ENCODE measurements around the gene EVPLL. TPM values are rescaled to one million over a fixed set of nuclear protein-coding genes. Genes with fewer than 3 reads are reported as not detected.
"Not testable (repeated sequence)": the region's sequence is repeated elsewhere in the genome, so short reads cannot be mapped to it uniquely, and the experiment has no call there.

Gene EVPLL
- total RNA-seq (not detected), total RNA-seq (0 to 0.25 (median 0) reads per million in 29 experiments)
- total RNA-seq (2013), result not detected

GRCh38 chr17:18377437-18378204, at the start of gene EVPLL:
Gene EVPLL, plus strand, starts transcription at chr17:18377778. Its CDS starts 3,160 bp downstream, at chr17:18380938.
- H3K9me3 ChIP-seq, result no peaks in the 10 kb centered on the region
- ATAC-seq (replicated peaks in 1 of 4), result no peak
- H3K4me1 ChIP-seq (ENCODE audit: control insufficient read depth in 1 of 2, extremely low read depth in 1 of 2, insufficient read depth in 2 of 2, low read length in 2 of 2), result peaks cover 0 to 8% of the 10 kb centered on the region in 2 experiments
- H3K9me3 Mint-ChIP-seq, result no peaks in the 10 kb centered on the region
- CTCF ChIA-PET, result no interaction called here
- H3K4me1 Mint-ChIP-seq, result peaks cover 2 to 11% (median 7%) of the 10 kb centered on the region in 3 donors
- H3K27ac ChIP-seq (ENCODE audit: low read length), result no peak within 1 kb of the TSS
- no peak within 1 kb of the TSS for H3K4me3 Mint-ChIP-seq
- WGBS (ENCODE audit: insufficient coverage), result 63% methylated on average over 15 of the region's 20 CpGs
- no peak within 1 kb of the TSS for H3K27ac Mint-ChIP-seq
- peaks cover 5 to 12% of the 10 kb centered on the region in 2 donors for H3K27me3 Mint-ChIP-seq
- H3K36me3 ChIP-seq (ENCODE audit: control insufficient read depth in 2 of 2, extremely low read depth in 1 of 2, insufficient read depth in 1 of 2, low read length in 1 of 2), result no peaks in the 10 kb centered on the region
- H3K4me3 ChIP-seq (ENCODE audit: control insufficient read depth in 1 of 2, extremely low read depth in 1 of 2, low read length in 1 of 2), result no peak within 1 kb of the TSS
- H3K27me3 ChIP-seq (replicated peaks in 1 of 2; ENCODE audit: control insufficient read depth in 2 of 2, extremely low read depth in 1 of 2, insufficient read depth in 2 of 2, low read length in 1 of 2), result peaks cover 0 to 29% of the 10 kb centered on the region in 2 experiments
- H3K36me3 Mint-ChIP-seq, result no peaks in the 10 kb centered on the region
- POLR2A ChIA-PET, result interaction anchor here in 1 of 2 donors (0.8 kb wide), 1 partner anchor 45 kb away, joined by 3 read pairs; no protein-coding TSS in a partner anchor
- DNase-seq, result no peak

DNA sequence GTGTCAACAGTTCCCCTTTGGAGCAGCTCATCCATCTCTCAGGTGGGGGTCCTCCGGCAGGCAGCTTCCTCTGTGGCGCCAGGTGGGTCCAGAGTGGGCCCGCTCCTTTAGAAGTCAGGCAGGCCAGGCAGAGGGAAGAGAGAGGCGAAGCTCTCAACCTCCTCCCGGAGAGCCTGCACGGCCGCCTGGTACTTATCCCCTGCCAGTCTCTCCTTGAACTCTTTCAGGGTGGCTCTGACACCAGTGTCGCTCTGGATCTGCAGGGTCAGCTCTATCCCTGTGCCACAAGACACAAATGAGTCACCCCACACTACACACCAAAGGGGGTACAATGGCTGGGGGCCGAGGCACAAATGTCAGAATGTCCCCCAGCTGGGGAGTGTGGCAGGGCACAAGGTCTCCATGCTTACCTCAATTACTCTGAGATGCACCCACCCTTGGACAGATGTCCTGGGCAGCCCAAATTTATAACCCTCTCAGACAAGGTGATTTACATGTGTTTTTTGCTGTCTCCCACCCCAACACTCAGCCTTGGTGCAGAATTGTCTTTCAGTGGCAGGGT, 48.9 kb upstream of the EVPLL start:
- 96% methylated on average over 9 of the region's 9 CpGs for WGBS (ENCODE audit: insufficient coverage)
- no peak for DNase-seq
- H3K4me1 ChIP-seq (ENCODE audit: control insufficient read depth in 1 of 2, extremely low read depth in 1 of 2, insufficient read depth in 2 of 2, low read length in 2 of 2), result peaks cover 0 to 22% of the 10 kb centered on the region in 2 experiments
- H3K9me3 Mint-ChIP-seq, result no peaks in the 10 kb centered on the region
- H3K36me3 ChIP-seq (ENCODE audit: control insufficient read depth in 2 of 2, extremely low read depth in 1 of 2, insufficient read depth in 1 of 2, low read length in 1 of 2), result peaks cover 18 to 55% of the 10 kb centered on the region in 2 donors
- no peaks in the 10 kb centered on the region for H3K27me3 Mint-ChIP-seq
- no peak overlapping the region for H3K4me3 Mint-ChIP-seq
- no peak overlapping the region for H3K27ac ChIP-seq (ENCODE audit: low read length)
- H3K4me3 ChIP-seq (ENCODE audit: control insufficient read depth in 1 of 2, extremely low read depth in 1 of 2, low read length in 1 of 2), result no peak overlapping the region
- no peaks in the 10 kb centered on the region for H3K27me3 ChIP-seq (replicated peaks in 1 of 2; ENCODE audit: control insufficient read depth in 2 of 2, extremely low read depth in 1 of 2, insufficient read depth in 2 of 2, low read length in 1 of 2)
- no peak for ATAC-seq (replicated peaks in 1 of 4)
- peaks cover 28% of the 10 kb centered on the region for H3K36me3 Mint-ChIP-seq
- peaks cover 19 to 24% (median 21%) of the 10 kb centered on the region in 3 donors for H3K4me1 Mint-ChIP-seq
- H3K9me3 ChIP-seq, result no peaks in the 10 kb centered on the region
- POLR2A ChIA-PET, result no interaction called here
- CTCF ChIA-PET, result no interaction called here
- no peak overlapping the region for H3K27ac Mint-ChIP-seq

GRCh38 chr17:18331879-18332278, 45.7 kb upstream of the EVPLL start:
- POLR2A ChIA-PET, result no interaction called here
- CTCF ChIA-PET, result interaction anchor here in 1 of 2 donors (0.6 kb wide), 1 partner anchor 644 kb away, joined by 4 read pairs; no protein-coding TSS in a partner anchor
- Mint-ChIP-seq H3K27me3 (no peaks in the 10 kb centered on the region), H3K27ac (peak overlapping the region; percentile 84 to 91), H3K4me3 (peak overlapping the region in 1 of 3 donors; percentile 53), H3K36me3 (peaks cover 14% of the 10 kb centered on the region), H3K9me3 (no peaks in the 10 kb centered on the region), H3K4me1 (peaks cover 12 to 16% (median 14%) of the 10 kb centered on the region in 3 donors)
- H3K27ac ChIP-seq (ENCODE audit: low read length), result no peak overlapping the region
- peak in 3 of 4 experiments; percentile 51 to 83 (median 77) for ATAC-seq (replicated peaks in 1 of 4)
- DNase-seq, result peak in 6 of 35 experiments; percentile 10 to 43 (median 14)
- no peaks in the 10 kb centered on the region for H3K27me3 ChIP-seq (replicated peaks in 1 of 2; ENCODE audit: control insufficient read depth in 2 of 2, extremely low read depth in 1 of 2, insufficient read depth in 2 of 2, low read length in 1 of 2)
- no peak overlapping the region for H3K4me3 ChIP-seq (ENCODE audit: control insufficient read depth in 1 of 2, extremely low read depth in 1 of 2, low read length in 1 of 2)
- peaks cover 8 to 40% of the 10 kb centered on the region in 2 donors for H3K36me3 ChIP-seq (ENCODE audit: control insufficient read depth in 2 of 2, extremely low read depth in 1 of 2, insufficient read depth in 1 of 2, low read length in 1 of 2)
- peaks cover 0 to 17% of the 10 kb centered on the region in 2 experiments for H3K4me1 ChIP-seq (ENCODE audit: control insufficient read depth in 1 of 2, extremely low read depth in 1 of 2, insufficient read depth in 2 of 2, low read length in 2 of 2)
- H3K9me3 ChIP-seq, result no peaks in the 10 kb centered on the region
- WGBS (ENCODE audit: insufficient coverage), result 38% methylated on average over 4 of the region's 9 CpGs

DNA sequence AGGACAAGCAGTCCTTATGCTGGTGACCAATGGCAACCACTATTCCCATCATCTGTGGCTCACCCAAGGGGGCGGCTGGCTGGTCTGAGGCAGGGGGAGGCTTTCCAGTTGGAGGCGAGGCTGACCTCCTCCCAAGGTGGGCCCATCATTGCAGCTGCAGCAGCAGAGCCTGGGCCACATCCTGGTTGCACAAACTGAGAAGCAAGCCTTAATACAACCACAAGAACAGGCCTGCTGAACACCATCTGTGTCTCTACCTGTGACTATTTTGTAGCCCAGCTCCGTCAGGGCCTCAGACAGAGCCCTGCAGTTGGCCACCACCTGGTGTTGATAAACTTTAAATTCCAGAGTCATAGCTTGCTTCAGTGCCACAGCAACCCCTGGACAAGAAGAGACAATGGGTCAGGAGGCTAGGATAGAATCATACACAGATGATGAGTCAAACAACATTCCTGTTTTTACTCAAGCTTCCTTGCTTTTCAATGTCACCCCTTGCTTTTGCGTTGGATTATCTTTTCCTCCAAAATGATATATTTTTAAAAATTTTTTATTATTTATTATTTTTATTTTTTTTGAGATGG, 44.6 kb upstream of the EVPLL start:
- CTCF ChIA-PET, result interaction anchor here in 1 of 2 donors (0.6 kb wide), 1 partner anchor 913 kb away, joined by 3 read pairs; no protein-coding TSS in a partner anchor
- WGBS (ENCODE audit: insufficient coverage), result no CpG with 5 or more reads among the region's 4 CpGs

GRCh38 chr17:18338158-18338557, 39.4 kb upstream of the EVPLL start:
- CTCF ChIA-PET; H3K4me3 Mint-ChIP-seq; H3K4me3 ChIP-seq (ENCODE audit: control insufficient read depth in 1 of 2, extremely low read depth in 1 of 2, low read length in 1 of 2); H3K27ac ChIP-seq (ENCODE audit: low read length); H3K9me3 ChIP-seq; H3K9me3 Mint-ChIP-seq; ATAC-seq (replicated peaks in 1 of 4); H3K4me1 ChIP-seq (ENCODE audit: control insufficient read depth in 1 of 2, extremely low read depth in 1 of 2, insufficient read depth in 2 of 2, low read length in 2 of 2); DNase-seq; POLR2A ChIA-PET; H3K4me1 Mint-ChIP-seq; H3K27me3 ChIP-seq (replicated peaks in 1 of 2; ENCODE audit: control insufficient read depth in 2 of 2, extremely low read depth in 1 of 2, insufficient read depth in 2 of 2, low read length in 1 of 2); H3K27ac Mint-ChIP-seq; H3K27me3 Mint-ChIP-seq: not testable (repeated sequence)
- H3K36me3 ChIP-seq (ENCODE audit: control insufficient read depth in 2 of 2, extremely low read depth in 1 of 2, insufficient read depth in 1 of 2, low read length in 1 of 2), result peaks cover 5 to 34% of the 10 kb centered on the region in 2 donors
- 100% methylated on average over 2 of the region's 25 CpGs for WGBS (ENCODE audit: insufficient coverage)
- H3K36me3 Mint-ChIP-seq, result peaks cover 29% of the 10 kb centered on the region

More for the DNA sequence above, 44.6 kb upstream of the EVPLL start:
- Histone ChIP-seq H3K4me3 (ENCODE audit: control insufficient read depth in 1 of 2, extremely low read depth in 1 of 2, low read length in 1 of 2) (no peak overlapping the region), H3K27ac (ENCODE audit: low read length) (no peak overlapping the region), H3K36me3 (ENCODE audit: control insufficient read depth in 2 of 2, extremely low read depth in 1 of 2, insufficient read depth in 1 of 2, low read length in 1 of 2) (peaks cover 5 to 40% of the 10 kb centered on the region in 2 donors), H3K4me1 (ENCODE audit: control insufficient read depth in 1 of 2, extremely low read depth in 1 of 2, insufficient read depth in 2 of 2, low read length in 2 of 2) (peaks cover 0 to 17% of the 10 kb centered on the region in 2 experiments), H3K9me3 (no peaks in the 10 kb centered on the region), H3K27me3 (replicated peaks in 1 of 2; ENCODE audit: control insufficient read depth in 2 of 2, extremely low read depth in 1 of 2, insufficient read depth in 2 of 2, low read length in 1 of 2) (no peaks in the 10 kb centered on the region)
- no peak overlapping the region for H3K4me3 Mint-ChIP-seq
- POLR2A ChIA-PET, result interaction anchor here in 1 of 2 donors (0.6 kb wide), 1 partner anchor 45 kb away, joined by 3 read pairs; no protein-coding TSS in a partner anchor
- peaks cover 12 to 16% (median 14%) of the 10 kb centered on the region in 3 donors for H3K4me1 Mint-ChIP-seq
- ATAC-seq (replicated peaks in 1 of 4) (no peak), DNase-seq (no peak)
- peak overlapping the region in 1 of 2 donors; percentile 44 for H3K27ac Mint-ChIP-seq
- no peaks in the 10 kb centered on the region for H3K27me3 Mint-ChIP-seq
- peaks cover 18% of the 10 kb centered on the region for H3K36me3 Mint-ChIP-seq
- no peaks in the 10 kb centered on the region for H3K9me3 Mint-ChIP-seq

GRCh38 chr17:18339933-18340332, 37.6 kb upstream of the EVPLL start:
- ATAC-seq (replicated peaks in 1 of 4), result no peak
- Histone ChIP-seq H3K9me3 (no peaks in the 10 kb centered on the region), H3K27ac (ENCODE audit: low read length) (no peak overlapping the region), H3K4me1 (ENCODE audit: control insufficient read depth in 1 of 2, extremely low read depth in 1 of 2, insufficient read depth in 2 of 2, low read length in 2 of 2) (no peaks in the 10 kb centered on the region), H3K27me3 (replicated peaks in 1 of 2; ENCODE audit: control insufficient read depth in 2 of 2, extremely low read depth in 1 of 2, insufficient read depth in 2 of 2, low read length in 1 of 2) (no peaks in the 10 kb centered on the region), H3K36me3 (ENCODE audit: control insufficient read depth in 2 of 2, extremely low read depth in 1 of 2, insufficient read depth in 1 of 2, low read length in 1 of 2) (peaks cover 5 to 33% of the 10 kb centered on the region in 2 donors), H3K4me3 (ENCODE audit: control insufficient read depth in 1 of 2, extremely low read depth in 1 of 2, low read length in 1 of 2) (no peak overlapping the region)
- DNase-seq, result no peak
- 100% methylated on average over 9 of the region's 13 CpGs for WGBS (ENCODE audit: insufficient coverage)
- ChIA-PET POLR2A (interaction anchor here in 1 of 2 donors (0.5 kb wide), 1 partner anchor 21 kb away, joined by 5 read pairs; no protein-coding TSS in a partner anchor), CTCF (no interaction called here)
- H3K4me3 Mint-ChIP-seq, result no peak overlapping the region
- no peaks in the 10 kb centered on the region for H3K9me3 Mint-ChIP-seq
- no peaks in the 10 kb centered on the region for H3K27me3 Mint-ChIP-seq
- no peaks in the 10 kb centered on the region for H3K4me1 Mint-ChIP-seq
- H3K27ac Mint-ChIP-seq, result no peak overlapping the region
- peaks cover 29% of the 10 kb centered on the region for H3K36me3 Mint-ChIP-seq
